GDM1 (cell line): ENCODE measurements around the gene TRAIP.
"Not testable (repeated sequence)": the region's sequence is repeated elsewhere in the genome, so short reads cannot be mapped to it uniquely, and the experiment has no call there.

Source experiments
- DNase-seq: peaks from one replicate; lab custom pipeline; 2025; lab: John Stamatoyannopoulos, UW

TRAIP gene

DNA sequence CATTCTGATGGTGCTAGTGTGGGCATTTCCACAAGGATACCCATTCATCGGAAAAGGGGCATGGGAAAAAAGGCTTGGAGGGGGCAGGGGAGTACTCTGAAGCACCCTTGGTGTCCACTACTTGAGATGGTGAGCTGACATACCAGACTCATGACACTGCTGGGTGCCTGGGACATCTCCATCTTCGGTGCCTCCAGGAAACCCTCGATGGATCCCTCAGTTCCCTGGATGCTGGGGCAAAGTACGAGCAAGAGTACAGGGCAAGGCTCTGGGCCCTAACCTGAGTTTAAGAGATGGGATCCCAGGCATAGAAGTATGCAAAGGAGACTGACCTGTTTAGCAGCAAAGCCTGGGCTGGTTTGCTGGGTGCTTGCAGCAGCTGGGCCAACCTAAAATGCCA is 64.8 kb downstream of the TRAIP start:
- DNase-seq: no peak

GRCh38 chr3:49790626-49791411 is 65.5 kb downstream of the TRAIP start:
- DNase-seq: no peak

GRCh38 chr3:49788056-49788455 is 68.3 kb downstream of the TRAIP start:
- no peak for DNase-seq

DNA sequence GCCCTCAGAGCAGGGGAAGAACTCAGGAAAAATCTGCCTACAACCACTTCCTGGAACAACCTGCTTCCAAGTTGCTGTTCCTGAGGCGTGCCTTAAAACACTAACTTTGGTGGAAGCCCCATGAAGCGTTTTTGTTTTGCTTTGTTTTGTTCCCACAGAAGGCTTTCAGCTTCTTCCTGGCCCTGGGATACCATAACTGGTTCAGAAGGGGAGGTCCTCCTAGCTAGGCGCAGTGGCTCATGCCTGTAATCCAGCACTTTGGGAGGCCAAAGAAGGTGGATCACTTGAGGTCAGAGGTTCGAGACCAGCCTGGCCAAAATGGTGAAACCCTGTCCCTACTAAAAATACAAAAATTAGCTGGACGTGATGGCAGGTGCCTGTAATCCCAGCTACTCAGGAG is 68.8 kb downstream of the TRAIP start:
- DNase-seq: no peak

GRCh38 chr3:49787182-49787464 is 69.2 kb downstream of the TRAIP start:
- DNase-seq: no peak

- DNase-seq: peak; percentile 99
These were observed 69.8 kb downstream of the TRAIP start, which contains the start of gene IP6K1 for GRCh38 chr3:49786357-49787181. Gene IP6K1 (minus strand): TSS chr3:49786542. CDS start chr3:49748040, 38,502 bp downstream.

- DNase-seq: no peak
These were observed 70.6 kb downstream of the TRAIP start for GRCh38 chr3:49785565-49786356.

GRCh38 chr3:49782277-49782676 is 74.1 kb downstream of the TRAIP start:
- DNase-seq: not testable (repeated sequence)

- DNase-seq: no peak
These were observed 74.8 kb downstream of the TRAIP start for GRCh38 chr3:49781415-49782199.

GRCh38 chr3:49780975-49781365 is 75.4 kb downstream of the TRAIP start:
- not testable (repeated sequence) for DNase-seq

DNA sequence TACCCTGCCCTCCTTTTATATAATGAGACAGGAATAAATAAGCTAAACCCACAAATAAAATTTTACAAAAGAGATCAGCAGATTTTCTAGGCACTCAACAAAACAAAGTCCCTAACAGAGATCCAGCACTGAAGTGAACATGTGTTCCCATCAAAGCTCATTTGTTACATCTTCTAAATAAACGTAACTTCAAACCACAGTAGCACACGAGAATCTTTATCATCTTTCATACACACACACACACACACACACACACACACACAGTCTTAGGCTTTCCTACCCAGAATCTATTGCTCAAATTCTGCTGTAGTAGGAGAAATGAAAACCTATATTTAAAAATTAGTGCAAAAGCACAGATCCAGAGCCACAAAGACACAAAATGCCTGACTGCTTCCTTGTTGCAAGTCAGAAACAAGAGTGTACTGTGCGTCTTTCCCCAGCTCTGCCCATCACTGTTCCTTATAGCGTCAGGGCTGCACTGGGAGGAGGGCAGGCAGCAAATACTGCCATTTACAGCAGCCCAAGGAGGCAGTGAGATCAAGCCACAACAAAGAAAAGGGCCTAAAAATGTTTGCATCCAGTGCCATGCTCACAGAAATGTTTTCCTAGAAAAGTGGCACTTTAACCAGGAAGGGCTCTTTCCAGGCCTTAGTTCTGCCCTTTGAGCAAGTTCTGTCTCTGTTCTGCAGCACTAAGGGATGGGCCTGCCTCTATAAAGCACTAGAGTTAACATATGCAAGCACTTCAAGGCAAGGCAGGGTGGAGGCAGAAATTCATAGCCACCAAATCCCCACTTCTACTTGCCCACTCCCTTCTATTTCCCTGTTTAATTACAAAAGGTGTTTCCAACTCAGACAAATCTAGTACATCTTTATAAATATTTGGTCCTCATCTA is 76.0 kb downstream of the TRAIP start:
- DNase-seq: no peak

GRCh38 chr3:49779358-49780079 is 76.8 kb downstream of the TRAIP start:
- DNase-seq: no peak
